ENCODE measurements around the gene UNKL.

The UNKL gene

GRCh38 chr16:1434644-1435592 is 20.4 kb upstream of the UNKL start:
- H3K4me3 ChIP-seq (replicated peaks; ENCODE audit: low read depth, low read length) = no peak overlapping the region
- TF ChIP-seq CTCF (IDR thresholded peaks at IDR 0.05; ENCODE audit: low read length, missing control alignments) = no peak
- DNase-seq (ENCODE audit: low read depth) = no peak

- TF ChIP-seq CTCF (IDR thresholded peaks at IDR 0.05; ENCODE audit: low read length, missing control alignments) = no peak
- DNase-seq (ENCODE audit: low read depth) = no peak
- H3K4me3 ChIP-seq (replicated peaks; ENCODE audit: low read depth, low read length) = no peak overlapping the region
These were observed 19.3 kb upstream of the UNKL start for GRCh38 chr16:1433756-1434155.

GRCh38 chr16:1433263-1433560 is 18.7 kb upstream of the UNKL start:
- DNase-seq (ENCODE audit: low read depth) = no peak
- TF ChIP-seq CTCF (IDR thresholded peaks at IDR 0.05; ENCODE audit: low read length, missing control alignments) = no peak
- H3K4me3 ChIP-seq (replicated peaks; ENCODE audit: low read depth, low read length) = no peak overlapping the region

- no peak overlapping the region for H3K4me3 ChIP-seq (replicated peaks; ENCODE audit: low read depth, low read length)
- no peak for DNase-seq (ENCODE audit: low read depth)
- no peak for TF ChIP-seq CTCF (IDR thresholded peaks at IDR 0.05; ENCODE audit: low read length, missing control alignments)
These were observed 18.1 kb upstream of the UNKL start for GRCh38 chr16:1432388-1433262.

GRCh38 chr16:1431497-1432270 is 17.2 kb upstream of the UNKL start:
- TF ChIP-seq CTCF (IDR thresholded peaks at IDR 0.05; ENCODE audit: low read length, missing control alignments) = no peak
- DNase-seq (ENCODE audit: low read depth) = no peak
- no peak overlapping the region for H3K4me3 ChIP-seq (replicated peaks; ENCODE audit: low read depth, low read length)

GRCh38 chr16:1430759-1431496 is 16.4 kb upstream of the UNKL start, which contains the start of gene PERCC1:
Gene PERCC1 (plus strand): TSS chr16:1431078. CDS start chr16:1432594, 1,516 bp downstream.
- no peak for TF ChIP-seq CTCF (IDR thresholded peaks at IDR 0.05; ENCODE audit: low read length, missing control alignments)
- no peak within 1 kb of the TSS for H3K4me3 ChIP-seq (replicated peaks; ENCODE audit: low read depth, low read length)
- DNase-seq (ENCODE audit: low read depth) = no peak
